ENCODE measurements around the gene RNASEH1. TPM values are rescaled to one million over a fixed set of nuclear protein-coding genes. Genes with fewer than 3 reads are reported as not detected.

RNASEH1 gene
- total and polyA plus RNA-seq, 5 donors from 2014 or later = 29.7 to 33.2 (median 30.8) TPM

Other genes with a start within 250 kb of the RNASEH1 start
- 26.6 TPM for gene EIPR1, start 180.5 kb downstream of the RNASEH1 start, total RNA-seq
- gene EIPR1, start 180.5 kb downstream of the RNASEH1 start, polyA plus RNA-seq = 10 to 100 TPM; 31.1 to 44.8 (median 35.2) TPM
- gene TRAPPC12, start 178.6 kb downstream of the RNASEH1 start, total RNA-seq = 97.3 TPM
- 10 to 100 TPM; 30.5 to 47.7 (median 33.0) TPM for gene TRAPPC12, start 178.6 kb downstream of the RNASEH1 start, polyA plus RNA-seq
- gene ADI1, start 38.8 kb downstream of the RNASEH1 start, total RNA-seq = 21.2 TPM
- 10 to 100 TPM; 41.7 to 52.4 (median 49.9) TPM for gene ADI1, start 38.8 kb downstream of the RNASEH1 start, polyA plus RNA-seq
- 1,337 TPM for gene RPS7, start 16.9 kb upstream of the RNASEH1 start, total RNA-seq
- 1,000 to 10,000 TPM in 3 of 4 donors, 100 to 1,000 TPM in 1; 912 to 1,324 (median 1,217) TPM for gene RPS7, start 16.9 kb upstream of the RNASEH1 start, polyA plus RNA-seq
- not detected for gene COLEC11, start 36.8 kb upstream of the RNASEH1 start, total RNA-seq
- not detected for gene COLEC11, start 36.8 kb upstream of the RNASEH1 start, polyA plus RNA-seq
- gene ALLC, start 99.9 kb upstream of the RNASEH1 start, total RNA-seq = not detected
- not detected for gene ALLC, start 99.9 kb upstream of the RNASEH1 start, polyA plus RNA-seq
- gene DCDC2C, start 145.2 kb upstream of the RNASEH1 start, total RNA-seq = not detected
- gene DCDC2C, start 145.2 kb upstream of the RNASEH1 start, polyA plus RNA-seq = not detected